H1 (cell line): ENCODE measurements around the gene KRTAP5-6. TPM values are rescaled to one million over a fixed set of nuclear protein-coding genes. Genes with fewer than 3 reads are reported as not detected.

Source experiments
- CTCF ChIA-PET: fragments of 300-600 bp; sonication (Branson Sonifier 250); formaldehyde crosslinking; loops from one replicate; lab custom pipeline; 2021; ENCODE audit not compliant: partially characterized antibody; lab: Charles Lee
- POLR2A ChIA-PET: fragments of 300-600 bp; sonication (Branson Sonifier 250); formaldehyde crosslinking; loops from one replicate; lab custom pipeline; 2021; ENCODE audit warnings: inconsistent platforms; ENCODE audit not compliant: partially characterized antibody; lab: Charles Lee
- DNase-seq, 2 experiments: peaks; one replicate each; pipeline versions ENCODE4 v3.0.0 to v3.0.0-alpha.2; 2010 to 2022; ENCODE audit warnings: low spot score in 2 of 2, low read depth in 1 of 2, mixed read lengths in 1 of 2
- FAIRE-seq: peaks from 2 replicates; lab custom pipeline; 2011; peaks lifted over from hg19 to GRCh38; lab: Jason Lieb, UNC
- H2AFZ ChIP-seq: 2 replicates; pipeline ENCODE4 v1.8.1; 2012; ENCODE audit warnings: low read length, inconsistent platforms
- H2AK5ac ChIP-seq: 2 replicates; pipeline ENCODE4 v1.6.1; 2013; ENCODE audit warnings: low read depth, low read length
- H2BK120ac ChIP-seq: replicated peaks from 2 replicates; pipeline ENCODE3; 2013; ENCODE audit warnings: low read depth, low read length, inconsistent platforms
- H2BK12ac ChIP-seq: 2 replicates; pipeline ENCODE4 v1.6.1; 2013; ENCODE audit warnings: low read depth, low read length
- H2BK15ac ChIP-seq: 2 replicates; pipeline ENCODE4 v1.6.1; 2013; ENCODE audit warnings: low read length
- H2BK20ac ChIP-seq: 2 replicates; pipeline ENCODE4 v1.6.1; 2013; ENCODE audit warnings: low read length
- H2BK5ac ChIP-seq: 2 replicates; pipeline ENCODE4 v1.6.1; 2013; ENCODE audit warnings: low read depth, low read length
- H3K14ac ChIP-seq: 2 replicates; pipeline ENCODE4 v1.6.1; 2013; ENCODE audit warnings: inconsistent platforms; ENCODE audit not compliant: insufficient read length
- H3K18ac ChIP-seq: 2 replicates; pipeline ENCODE4 v1.6.1; 2013; ENCODE audit warnings: low read length; ENCODE audit errors: extremely low read depth
- H3K23ac ChIP-seq: 2 replicates; pipeline ENCODE4 v1.6.1; 2013; ENCODE audit warnings: inconsistent platforms; ENCODE audit not compliant: insufficient read length
- H3K23me2 ChIP-seq: 2 replicates; pipeline ENCODE4 v1.6.1; 2013; ENCODE audit warnings: low read depth, low read length
- H3K27ac ChIP-seq: 2 replicates; pipeline ENCODE4 v1.6.1; 2011; ENCODE audit warnings: low read depth, low read length, inconsistent platforms
- H3K27me3 ChIP-seq, 4 experiments: replicated peaks in 1 of 4; 1 replicate in 1 of 4; 2 replicates in 3 of 4; pipeline versions ENCODE4 v1.6.1 to v1.8.1; 2011 to 2013; ENCODE audit warnings: low read length in 3 of 4, mild to moderate bottlenecking in 3 of 4, inconsistent platforms in 2 of 4, mixed read lengths in 2 of 4, moderate library complexity in 1 of 4; ENCODE audit not compliant: control insufficient read depth in 3 of 4, insufficient read depth in 3 of 4; ENCODE audit errors: extremely low read depth in 1 of 4
- H3K36me3 ChIP-seq, 4 experiments: 2 replicates each; pipeline versions ENCODE4 v1.6.1 to v1.8.1; 2011 to 2013; ENCODE audit warnings: mild to moderate bottlenecking in 4 of 4, low read length in 3 of 4, moderate library complexity in 2 of 4, control low read depth in 1 of 4, inconsistent platforms in 1 of 4; ENCODE audit not compliant: insufficient read depth in 4 of 4, control insufficient read depth in 2 of 4
- H3K4ac ChIP-seq: replicated peaks from 2 replicates; pipeline ENCODE3; 2013; ENCODE audit warnings: low read length, low read depth, mixed read lengths, inconsistent platforms; ENCODE audit not compliant: insufficient read length
- H3K4me1 ChIP-seq, 4 experiments: replicated peaks in 1 of 4; 1 replicate in 1 of 4; 2 replicates in 3 of 4; pipeline versions ENCODE4 v1.6.1 to v1.8.1; 2011 to 2013; ENCODE audit warnings: low read length in 3 of 4, inconsistent platforms in 2 of 4, mixed read lengths in 1 of 4; ENCODE audit not compliant: insufficient read depth in 4 of 4, control insufficient read depth in 3 of 4
- H3K4me2 ChIP-seq, 2 experiments: 2 replicates each; pipeline versions ENCODE4 v1.6.1 to v1.8.1; 2011 to 2013; ENCODE audit warnings: low read depth in 2 of 2, low read length in 2 of 2, control low read depth in 1 of 2, inconsistent platforms in 1 of 2, mild to moderate bottlenecking in 1 of 2; ENCODE audit not compliant: insufficient read depth in 1 of 2
- H3K4me3 ChIP-seq, 4 experiments: fragments of 200-600, 300-600 bp in 1 of 4; sonication (generic), shearing (Covaris generic), sonication (Bioruptor Twin) in 1 of 4; 2 replicates each; pipeline versions ENCODE4 v1.5.1 to v1.8.1; 2011 to 2016; ENCODE audit warnings: low read length in 4 of 4, low read depth in 3 of 4, control low read depth in 2 of 4, inconsistent platforms in 2 of 4, mild to moderate bottlenecking in 2 of 4, mixed read lengths in 1 of 4, moderate library complexity in 1 of 4; ENCODE audit not compliant: insufficient read depth in 2 of 4; ENCODE audit errors: extremely low read depth in 1 of 4
- H3K56ac ChIP-seq: replicated peaks from 2 replicates; pipeline ENCODE3; 2013; ENCODE audit warnings: low read depth, mild to moderate bottlenecking, mixed read lengths, low read length, inconsistent platforms; ENCODE audit not compliant: insufficient read length
- H3K79me1 ChIP-seq: 2 replicates; pipeline ENCODE4 v1.6.1; 2013; ENCODE audit warnings: low read depth, low read length, control low read depth
- H3K79me2 ChIP-seq, 2 experiments: 2 replicates each; pipeline versions ENCODE4 v1.6.1 to v1.8.1; 2012 to 2013; ENCODE audit warnings: low read length in 2 of 2, mild to moderate bottlenecking in 2 of 2, inconsistent platforms in 1 of 2; ENCODE audit not compliant: insufficient read depth in 2 of 2, control insufficient read depth in 1 of 2
- H3K9ac ChIP-seq, 4 experiments: replicated peaks in 1 of 4; 1 replicate in 1 of 4; 2 replicates in 3 of 4; pipeline versions ENCODE4 v1.6.1 to v1.8.1; 2011 to 2013; ENCODE audit warnings: low read depth in 3 of 4, low read length in 3 of 4, control low read depth in 2 of 4, mild to moderate bottlenecking in 2 of 4, moderate library complexity in 2 of 4, inconsistent platforms in 1 of 4; ENCODE audit errors: extremely low read depth in 1 of 4
- H3K9me3 ChIP-seq, 2 experiments: 2 replicates each; pipeline versions ENCODE4 v1.6.1 to v1.8.1; 2012 to 2013; ENCODE audit warnings: mild to moderate bottlenecking in 2 of 2, moderate library complexity in 2 of 2, control low read depth in 1 of 2, inconsistent platforms in 1 of 2, low read depth in 1 of 2, low read length in 1 of 2, mixed read lengths in 1 of 2; ENCODE audit not compliant: insufficient read depth in 2 of 2
- H4K20me1 ChIP-seq, 2 experiments: replicated peaks in 1 of 2; 2 replicates each; pipeline versions ENCODE3 to v1.8.1; 2011 to 2013; ENCODE audit warnings: inconsistent platforms in 2 of 2, low read length in 2 of 2, mild to moderate bottlenecking in 1 of 2; ENCODE audit not compliant: insufficient read depth in 2 of 2, control insufficient read depth in 1 of 2
- H4K5ac ChIP-seq: 2 replicates; pipeline ENCODE4 v1.6.1; 2013; ENCODE audit warnings: low read length, low read depth, mixed read lengths, inconsistent platforms; ENCODE audit not compliant: insufficient read length
- H4K8ac ChIP-seq: 2 replicates; pipeline ENCODE4 v1.8.0; 2013; ENCODE audit warnings: mild to moderate bottlenecking, moderate library complexity, low read length, inconsistent platforms; ENCODE audit not compliant: insufficient read depth; ENCODE audit errors: extremely low read depth
- H4K91ac ChIP-seq: replicated peaks from 2 replicates; pipeline ENCODE3; 2013; ENCODE audit warnings: low read length, mixed read lengths, inconsistent platforms; ENCODE audit not compliant: insufficient read length
- EZH2 ChIP-seq: fragments of 200-600 bp; sonication (generic); IDR thresholded peaks from 2 replicates; pipeline ENCODE4 v1.7.1; 2012; ENCODE audit warnings: low read depth, mild to moderate bottlenecking, moderate library complexity, low read length, inconsistent platforms; ENCODE audit not compliant: severe bottlenecking
- GTF2F1 ChIP-seq: IDR thresholded peaks from 2 replicates; pipeline ENCODE4 v1.6.1; 2012; ENCODE audit warnings: low read depth, low read length, improper control_type of control experiment, borderline replicate concordance
- WGBS, 2 experiments: shearing (Covaris generic) in 1 of 2; methylation state at CpG; one replicate each; pipeline versions ENCODE4 v1.1.6 to v1.1.7; 2013 to 2015; ENCODE audit warnings: low lambda C conversion rate in 2 of 2, mixed read lengths in 2 of 2, inconsistent platforms in 1 of 2, low coverage in 1 of 2, missing lambda C conversion rate in 1 of 2; ENCODE audit not compliant: insufficient replicate concordance in 2 of 2, insufficient coverage in 1 of 2, insufficient read length in 1 of 2; ENCODE audit errors: extremely low coverage in 1 of 2, missing lambda C conversion rate in 1 of 2; 5-methylcytosine and 5-hydroxymethylcytosine counted together
- polyA plus RNA-seq, 7 experiments: library from polyadenylated mRNA; depleted of rRNA in 3 of 7; stranded (reverse) in 5 of 7; unstranded in 2 of 7; fragments of >200 nt in 5 of 7; fragments of 200-250 nt in 2 of 7; gene quantifications; 1 replicate in 5 of 7; 2 replicates in 1 of 7; 4 replicates in 1 of 7; pipeline versions ENCODE4 v1.2.1 to v1.2.3, GENCODE V29; 2011 to 2013; ENCODE audit warnings: missing spikeins in 2 of 7, mixed read lengths in 2 of 7
- total RNA-seq: library from RNA; stranded (reverse); fragmentation: NEBNext Ultra II Directional; extraction: Animal tissue kit (Norgen Biotek cat#: 25700); gene quantifications from 2 replicates; pipeline ENCODE4 v1.2.1, GENCODE V29; 2021

The KRTAP5-6 gene
- total and polyA plus RNA-seq, 2 of the 8 experiments (the other 6 are each of a cell fraction or from before 2014, with no cell fraction given), result not detected

GRCh38 chr11:1659506-1659905 is 37.5 kb upstream of the KRTAP5-6 start:
- no peak overlapping the region for H2AK5ac ChIP-seq
- no peak overlapping the region for H3K23ac ChIP-seq
- FAIRE-seq, result no peak
- H3K27ac ChIP-seq, result no peak overlapping the region
- POLR2A ChIA-PET, result no interaction called here
- H4K91ac ChIP-seq, result no peak overlapping the region
- H3K4me1 ChIP-seq, result no peaks in the 10 kb centered on the region
- H3K4me3 ChIP-seq, result no peak overlapping the region
- 0 out of 7 replicates have a peak, but pooled peaks cover 0 to 2% (median 0%) of the 10 kb centered on the region in 4 experiments for H3K27me3 ChIP-seq
- TF ChIP-seq EZH2, result no peak
- no peak for TF ChIP-seq GTF2F1
- no peaks in the 10 kb centered on the region for H4K20me1 ChIP-seq
- H4K5ac ChIP-seq, result no peak overlapping the region
- CTCF ChIA-PET, result interaction anchor here (1.5 kb wide), 1 partner anchor 12 kb away, joined by 4 read pairs; no protein-coding TSS in a partner anchor
- DNase-seq, result no peak
- H3K4me2 ChIP-seq, result no peak overlapping the region
- H2BK20ac ChIP-seq, result no peak overlapping the region
- no peak overlapping the region for H2BK5ac ChIP-seq
- H2BK120ac ChIP-seq, result no peak overlapping the region
- no peak overlapping the region for H2BK15ac ChIP-seq
- H3K23me2 ChIP-seq, result no peaks in the 10 kb centered on the region
- no peak overlapping the region for H3K4ac ChIP-seq
- no peak overlapping the region for H3K18ac ChIP-seq
- H3K9me3 ChIP-seq, result no peaks in the 10 kb centered on the region
- no peaks in the 10 kb centered on the region for H3K79me2 ChIP-seq
- no peak overlapping the region for H3K14ac ChIP-seq
- no peaks in the 10 kb centered on the region for H3K36me3 ChIP-seq
- no peak overlapping the region for H2BK12ac ChIP-seq
- H3K79me1 ChIP-seq, result no peaks in the 10 kb centered on the region
- H3K9ac ChIP-seq, result no peak overlapping the region
- no peak overlapping the region for H4K8ac ChIP-seq
- no peak overlapping the region for H2AFZ ChIP-seq
- H3K56ac ChIP-seq, result no peak overlapping the region
- 89% methylated on average over 14 of the region's 14 CpGs; no CpG with 5 or more reads in 1 of the 2 experiments for WGBS, 2 experiments
